ENCODE measurements around the gene TRERF1.

The TRERF1 gene

GRCh38 chr6:42392833-42393232, 58.9 kb downstream of the TRERF1 start:
- DNase-seq: no peak
- H3K27ac ChIP-seq: no peak overlapping the region
- intact Hi-C loops (cut with DNase I; ENCODE audit: low total_unique reads): no loop called here

GRCh38 chr6:42391441-42391840, 60.3 kb downstream of the TRERF1 start:
- H3K4me1 ChIP-seq: no peaks in the 10 kb centered on the region
- no peaks in the 10 kb centered on the region for H3K36me3 ChIP-seq
- no peak overlapping the region for H3K4me3 ChIP-seq
- no peak for TF ChIP-seq CTCF (IDR thresholded peaks at IDR 0.05)
- H3K27me3 ChIP-seq: no peaks in the 10 kb centered on the region
- H3K27ac ChIP-seq: no peak overlapping the region
- intact Hi-C loops (cut with DNase I; ENCODE audit: low total_unique reads): no loop called here
- H3K9me3 ChIP-seq: no peaks in the 10 kb centered on the region
- no peak for DNase-seq

More at GRCh38 chr6:42392833-42393232, 58.9 kb downstream of the TRERF1 start:
- no peaks in the 10 kb centered on the region for H3K4me1 ChIP-seq
- H3K4me3 ChIP-seq: no peak overlapping the region
- no peak for TF ChIP-seq CTCF (IDR thresholded peaks at IDR 0.05)
- no peaks in the 10 kb centered on the region for H3K9me3 ChIP-seq
- H3K36me3 ChIP-seq: no peaks in the 10 kb centered on the region
- no peaks in the 10 kb centered on the region for H3K27me3 ChIP-seq

GRCh38 chr6:42390228-42390934, 61.3 kb downstream of the TRERF1 start:
- H3K36me3 ChIP-seq: no peaks in the 10 kb centered on the region
- H3K27ac ChIP-seq: no peak overlapping the region
- H3K4me3 ChIP-seq: no peak overlapping the region
- no peak for DNase-seq
- intact Hi-C loops (cut with DNase I; ENCODE audit: low total_unique reads): no loop called here
- H3K4me1 ChIP-seq: no peaks in the 10 kb centered on the region
- TF ChIP-seq CTCF (IDR thresholded peaks at IDR 0.05): no peak
- H3K9me3 ChIP-seq: no peaks in the 10 kb centered on the region
- no peaks in the 10 kb centered on the region for H3K27me3 ChIP-seq

GRCh38 chr6:42389736-42390135, 62.0 kb downstream of the TRERF1 start:
- no peaks in the 10 kb centered on the region for H3K9me3 ChIP-seq
- no peak for DNase-seq
- no peaks in the 10 kb centered on the region for H3K36me3 ChIP-seq
- no peaks in the 10 kb centered on the region for H3K27me3 ChIP-seq
- no peak overlapping the region for H3K27ac ChIP-seq
- intact Hi-C loops (cut with DNase I; ENCODE audit: low total_unique reads): no loop called here
- no peaks in the 10 kb centered on the region for H3K4me1 ChIP-seq
- TF ChIP-seq CTCF (IDR thresholded peaks at IDR 0.05): no peak
- H3K4me3 ChIP-seq: no peak overlapping the region

GRCh38 chr6:42388046-42388445, 63.7 kb downstream of the TRERF1 start:
- no peak overlapping the region for H3K27ac ChIP-seq
- no peaks in the 10 kb centered on the region for H3K27me3 ChIP-seq
- H3K4me3 ChIP-seq: no peak overlapping the region
- no peaks in the 10 kb centered on the region for H3K9me3 ChIP-seq
- DNase-seq: no peak
- H3K36me3 ChIP-seq: no peaks in the 10 kb centered on the region
- no peak for TF ChIP-seq CTCF (IDR thresholded peaks at IDR 0.05)
- intact Hi-C loops (cut with DNase I; ENCODE audit: low total_unique reads): no loop called here
- no peaks in the 10 kb centered on the region for H3K4me1 ChIP-seq

GRCh38 chr6:42387336-42387735, 64.4 kb downstream of the TRERF1 start:
- Histone ChIP-seq H3K36me3 (no peaks in the 10 kb centered on the region), H3K27ac (no peak overlapping the region)
- intact Hi-C loops (cut with DNase I; ENCODE audit: low total_unique reads): no loop called here

More at GRCh38 chr6:42387336-42387735, 64.4 kb downstream of the TRERF1 start:
- H3K9me3 ChIP-seq: no peaks in the 10 kb centered on the region
- no peak for TF ChIP-seq CTCF (IDR thresholded peaks at IDR 0.05)
- H3K4me1 ChIP-seq: no peaks in the 10 kb centered on the region
- DNase-seq: no peak
- no peaks in the 10 kb centered on the region for H3K27me3 ChIP-seq
- H3K4me3 ChIP-seq: no peak overlapping the region

Data from tibial artery (tissue), 4 donors.